H9 (cell line): ENCODE data around the gene MRPS31. TPM values are rescaled to one million over a fixed set of nuclear protein-coding genes. Genes with fewer than 3 reads are reported as not detected.

Experiments
- DNase-seq: peaks from one replicate; pipeline ENCODE4 v3.0.0-alpha.2; 2017
- H2AFZ ChIP-seq: one replicate; pipeline ENCODE4 v1.6.1; 2013; ENCODE audit warnings: mild to moderate bottlenecking, low read length, control low read depth, moderate library complexity
- H2AK5ac ChIP-seq: 2 replicates; pipeline ENCODE4 v1.6.1; 2013; ENCODE audit warnings: low read length, control low read depth, mixed read lengths; ENCODE audit not compliant: insufficient read length
- H2BK120ac ChIP-seq: one replicate; pipeline ENCODE4 v1.6.1; 2013; ENCODE audit warnings: low read depth, mild to moderate bottlenecking, low read length, control low read depth, inconsistent platforms; ENCODE audit not compliant: poor library complexity, severe bottlenecking
- H2BK12ac ChIP-seq: 2 replicates; pipeline ENCODE4 v1.6.1; 2013; ENCODE audit warnings: low read length, control low read depth, mixed read lengths, low read depth; ENCODE audit not compliant: insufficient read length
- H2BK15ac ChIP-seq: 2 replicates; pipeline ENCODE4 v1.6.1; 2013; ENCODE audit warnings: low read depth, low read length, control low read depth
- H2BK20ac ChIP-seq: one replicate; pipeline ENCODE4 v1.6.1; 2013; ENCODE audit warnings: low read depth, mild to moderate bottlenecking, low read length, control low read depth, inconsistent platforms; ENCODE audit not compliant: poor library complexity, severe bottlenecking
- H2BK5ac ChIP-seq: 2 replicates; pipeline ENCODE4 v1.6.1; 2013; ENCODE audit warnings: low read length, control low read depth, mixed read lengths; ENCODE audit not compliant: insufficient read length
- H3K14ac ChIP-seq: 2 replicates; pipeline ENCODE4 v1.6.1; 2013; ENCODE audit warnings: low read length, control low read depth; ENCODE audit not compliant: insufficient read depth
- H3K18ac ChIP-seq: 2 replicates; pipeline ENCODE4 v1.6.1; 2013; ENCODE audit warnings: low read depth, mild to moderate bottlenecking, mixed read lengths, low read length, control low read depth; ENCODE audit not compliant: insufficient read length
- H3K23ac ChIP-seq: 2 replicates; pipeline ENCODE4 v1.6.1; 2013; ENCODE audit warnings: low read length, control low read depth, mixed read lengths, low read depth; ENCODE audit not compliant: insufficient read length
- H3K23me2 ChIP-seq: 2 replicates; pipeline ENCODE4 v1.6.1; 2013; ENCODE audit warnings: low read depth, mild to moderate bottlenecking, mixed read lengths, low read length, control low read depth; ENCODE audit not compliant: insufficient read length, poor library complexity, severe bottlenecking
- H3K27ac ChIP-seq: 2 replicates; pipeline ENCODE4 v1.5.1; 2013; ENCODE audit warnings: low read length, control low read depth, mixed read lengths, low read depth; ENCODE audit not compliant: insufficient read length
- H3K27me3 ChIP-seq: 2 replicates; pipeline ENCODE4 v1.6.1; 2013; ENCODE audit warnings: low read length, control low read depth, inconsistent platforms; ENCODE audit not compliant: insufficient read depth
- H3K4ac ChIP-seq: 2 replicates; pipeline ENCODE4 v1.6.1; 2013; ENCODE audit warnings: low read depth, mild to moderate bottlenecking, control low read depth, inconsistent platforms, low read length, moderate library complexity
- H3K4me1 ChIP-seq: 2 replicates; pipeline ENCODE4 v1.6.1; 2013; ENCODE audit warnings: low read length, control low read depth, inconsistent platforms; ENCODE audit not compliant: insufficient read depth
- H3K4me2 ChIP-seq: 2 replicates; pipeline ENCODE4 v1.6.1; 2013; ENCODE audit warnings: low read length, control low read depth, mixed read lengths; ENCODE audit not compliant: insufficient read length, insufficient read depth
- H3K56ac ChIP-seq: 2 replicates; pipeline ENCODE4 v1.6.1; 2013; ENCODE audit warnings: low read depth, mild to moderate bottlenecking, mixed read lengths, low read length, control low read depth; ENCODE audit not compliant: insufficient read length
- H3K79me1 ChIP-seq: 2 replicates; pipeline ENCODE4 v1.6.1; 2013; ENCODE audit warnings: low read depth, mild to moderate bottlenecking, moderate library complexity, low read length, control low read depth, inconsistent platforms; ENCODE audit not compliant: insufficient read depth, poor library complexity, severe bottlenecking
- H3K79me2 ChIP-seq: 2 replicates; pipeline ENCODE4 v1.6.1; 2013; ENCODE audit warnings: low read length, control low read depth, inconsistent platforms; ENCODE audit not compliant: insufficient read depth
- H3K9ac ChIP-seq: 2 replicates; pipeline ENCODE4 v1.6.1; 2013; ENCODE audit warnings: low read length, control low read depth, mixed read lengths; ENCODE audit not compliant: insufficient read length; ENCODE audit errors: extremely low read depth
- H3K9me3 ChIP-seq: one replicate; pipeline ENCODE4 v1.6.1; 2013; ENCODE audit warnings: low read depth, low read length, inconsistent platforms; ENCODE audit not compliant: control insufficient read depth
- H3T11ph ChIP-seq: one replicate; pipeline ENCODE4 v1.6.1; 2013; ENCODE audit warnings: mild to moderate bottlenecking, low read length, control low read depth, inconsistent platforms
- H4K20me1 ChIP-seq: one replicate; pipeline ENCODE4 v1.6.1; 2013; ENCODE audit not compliant: control insufficient read depth, insufficient read length, insufficient read depth
- H4K5ac ChIP-seq: 2 replicates; pipeline ENCODE4 v1.6.1; 2013; ENCODE audit warnings: low read depth, mild to moderate bottlenecking, mixed read lengths, low read length, control low read depth; ENCODE audit not compliant: insufficient read length
- H4K8ac ChIP-seq: replicated peaks from 2 replicates; pipeline ENCODE4 v1.6.1; 2013; ENCODE audit warnings: low read length, control low read depth, mixed read lengths, low read depth; ENCODE audit not compliant: insufficient read length
- H4K91ac ChIP-seq: 2 replicates; pipeline ENCODE4 v1.6.1; 2013; ENCODE audit warnings: low read depth, mild to moderate bottlenecking, moderate library complexity, mixed read lengths, low read length, control low read depth; ENCODE audit not compliant: insufficient read length
- H3K27ac Mint-ChIP-seq, 3 experiments: 2 replicates in 2 of 3; 3 replicates in 1 of 3; pipeline ENCODE4 v1.8.0; 2020 to 2021; ENCODE audit warnings: mixed read lengths in 3 of 3, mild to moderate bottlenecking in 1 of 3, moderate library complexity in 1 of 3
- H3K27me3 Mint-ChIP-seq: 2 replicates; pipeline ENCODE4 v1.8.0; 2021; ENCODE audit warnings: low read depth, mild to moderate bottlenecking, moderate library complexity, mixed read lengths
- H3K36me3 Mint-ChIP-seq, 3 experiments: 2 replicates in 2 of 3; 3 replicates in 1 of 3; pipeline ENCODE4 v1.8.0; 2020 to 2021; ENCODE audit warnings: low read depth in 3 of 3, mixed read lengths in 3 of 3; ENCODE audit not compliant: insufficient read depth in 1 of 3
- H3K4me1 Mint-ChIP-seq, 2 experiments: 2 replicates each; pipeline ENCODE4 v1.8.0; 2020; ENCODE audit warnings: mixed read lengths in 2 of 2
- H3K4me3 Mint-ChIP-seq, 2 experiments: 2 replicates in 1 of 2; 3 replicates in 1 of 2; pipeline ENCODE4 v1.8.0; 2020 to 2021; ENCODE audit warnings: mild to moderate bottlenecking in 2 of 2, mixed read lengths in 2 of 2, moderate library complexity in 1 of 2
- H3K9me3 Mint-ChIP-seq, 2 experiments: 2 replicates in 1 of 2; 3 replicates in 1 of 2; pipeline ENCODE4 v1.8.0; 2020; ENCODE audit warnings: mild to moderate bottlenecking in 2 of 2, mixed read lengths in 2 of 2, moderate library complexity in 1 of 2
- CTCF ChIP-seq: fragments of 200-600 bp; sonication (generic); conservative IDR thresholded peaks from 3 replicates; pipeline ENCODE4 v1.8.0; 2021; ENCODE audit warnings: antibody characterized with exemption, mild to moderate bottlenecking
- WGBS: extraction: QIAGEN DNeasy Blood & Tissue Kit; methylation state at CpG from one replicate; pipeline ENCODE4 v1.1.7; 2013; ENCODE audit warnings: missing lambda C conversion rate, low lambda C conversion rate, mixed read lengths; ENCODE audit not compliant: insufficient read length; ENCODE audit errors: extremely low coverage; 5-methylcytosine and 5-hydroxymethylcytosine counted together
- total RNA-seq: library from RNA; stranded (reverse); gene quantifications from 2 replicates; pipeline ENCODE4 v1.2.1, GENCODE V29; 2021

MRPS31 gene
- total RNA-seq, 1 experiment from 2014 or later: 27.3 TPM

- H3K18ac ChIP-seq: no peak overlapping the region
- no peaks in the 10 kb centered on the region for H3K9me3 ChIP-seq
- no peaks in the 10 kb centered on the region for H3K79me1 ChIP-seq
- no CpG with 5 or more reads among the region's 3 CpGs for WGBS
- H3K27me3 ChIP-seq: no peaks in the 10 kb centered on the region
- no peak overlapping the region for H3K14ac ChIP-seq
- Mint-ChIP-seq H3K4me3 (no peak overlapping the region), H3K27ac (no peak overlapping the region), H3K27me3 (no peaks in the 10 kb centered on the region; the same call in 1 of the 2 replicates), H3K36me3 (no peaks in the 10 kb centered on the region), H3K4me1 (no peaks in the 10 kb centered on the region), H3K9me3 (no peaks in the 10 kb centered on the region; a peak in 1 of 5 replicates)
- no peak overlapping the region for H3K23ac ChIP-seq
- H2BK5ac ChIP-seq: no peak overlapping the region
- no peak overlapping the region for H2BK12ac ChIP-seq
- no peak overlapping the region for H2BK20ac ChIP-seq
- no peaks in the 10 kb centered on the region for H3K79me2 ChIP-seq
- H2AFZ ChIP-seq: no peak overlapping the region
- TF ChIP-seq CTCF: no peak
- no peak overlapping the region for H3K4ac ChIP-seq
- no peak for DNase-seq
- H3T11ph ChIP-seq: no peak overlapping the region
- no peak overlapping the region for H3K4me2 ChIP-seq
- H3K4me1 ChIP-seq: no peaks in the 10 kb centered on the region
- no peak overlapping the region for H2AK5ac ChIP-seq
- H3K56ac ChIP-seq: no peak overlapping the region
- H2BK15ac ChIP-seq: no peak overlapping the region
- no peak overlapping the region for H3K27ac ChIP-seq
- H4K20me1 ChIP-seq: no peaks in the 10 kb centered on the region
- no peak overlapping the region for H4K5ac ChIP-seq
- H2BK120ac ChIP-seq: no peak overlapping the region
- H4K8ac ChIP-seq: no peak overlapping the region
- no peak overlapping the region for H3K9ac ChIP-seq
- H3K23me2 ChIP-seq: no peaks in the 10 kb centered on the region
- H4K91ac ChIP-seq: no peak overlapping the region
These were observed 82.2 kb downstream of the MRPS31 start for GRCh38 chr13:40688781-40689180.
